GM21825 (cell line): Measurements from ENCODE around the gene TRIM17.

Experiments
- ATAC-seq: cut with Tn5 transposase; IDR thresholded peaks from one replicate; pipeline ENCODE4 v1.9.1; 2021; ENCODE audit warnings: mild to moderate bottlenecking, moderate library complexity; ENCODE audit not compliant: unreplicated experiment

Gene TRIM17

GRCh38 chr1:228387321-228387720 is 29.3 kb downstream of the TRIM17 start:
- no peak for ATAC-seq

GRCh38 chr1:228385232-228385631 is 31.4 kb downstream of the TRIM17 start:
- ATAC-seq = no peak

GRCh38 chr1:228383773-228384172 is 32.9 kb downstream of the TRIM17 start:
- ATAC-seq = no peak

- ATAC-seq = no peak
These were observed 35.3 kb downstream of the TRIM17 start for GRCh38 chr1:228381356-228381755.

GRCh38 chr1:228379666-228380065 is 37.0 kb downstream of the TRIM17 start:
- ATAC-seq = no peak

GRCh38 chr1:228378873-228379460 is 37.7 kb downstream of the TRIM17 start:
- no peak for ATAC-seq

GRCh38 chr1:228378090-228378872 is 38.4 kb downstream of the TRIM17 start:
- no peak for ATAC-seq

GRCh38 chr1:228377664-228378089 is 39.0 kb downstream of the TRIM17 start:
- ATAC-seq = no peak

- no peak for ATAC-seq
These were observed 39.7 kb downstream of the TRIM17 start for GRCh38 chr1:228376651-228377631.

GRCh38 chr1:228376262-228376628 is 40.4 kb downstream of the TRIM17 start:
- no peak for ATAC-seq

- no peak for ATAC-seq
These were observed 40.9 kb downstream of the TRIM17 start for GRCh38 chr1:228375578-228376261.

- ATAC-seq = no peak
These were observed 41.7 kb downstream of the TRIM17 start for GRCh38 chr1:228374711-228375577.

GRCh38 chr1:228373681-228374571 is 42.7 kb downstream of the TRIM17 start:
- no peak for ATAC-seq

GRCh38 chr1:228373004-228373680 is 43.5 kb downstream of the TRIM17 start:
- ATAC-seq = no peak

GRCh38 chr1:228372183-228373003 is 44.3 kb downstream of the TRIM17 start:
- no peak for ATAC-seq

- no peak for ATAC-seq
These were observed 44.9 kb downstream of the TRIM17 start for GRCh38 chr1:228371741-228372182.
